Smooth muscle cell (in vitro differentiated cells): ENCODE measurements around the gene CFAP53. TPM values are rescaled to one million over a fixed set of nuclear protein-coding genes. Genes with fewer than 3 reads are reported as not detected.

Experiments
- DNase-seq: peaks from one replicate; lab custom pipeline; 2025; ENCODE audit not compliant: unreplicated experiment; lab: John Stamatoyannopoulos, UW
- H2AFZ ChIP-seq: fragments of 200-600 bp; sonication (generic); 2 replicates; pipeline ENCODE4 v1.6.0; 2016; ENCODE audit warnings: antibody characterized with exemption, low read depth, mild to moderate bottlenecking
- H3F3A ChIP-seq: fragments of 200-600 bp; sonication (generic); 2 replicates; pipeline ENCODE4 v1.6.0; 2017; ENCODE audit warnings: antibody characterized with exemption, low read depth
- H3K27ac ChIP-seq: fragments of 200-600 bp; sonication (generic); 2 replicates; pipeline ENCODE4 v1.5.1; 2016; ENCODE audit warnings: low read depth, mild to moderate bottlenecking
- H3K27me3 ChIP-seq: fragments of 200-600 bp; sonication (generic); 2 replicates; pipeline ENCODE4 v1.6.1; 2016; ENCODE audit warnings: low read depth, mild to moderate bottlenecking
- H3K36me3 ChIP-seq: fragments of 200-600 bp; sonication (generic); 2 replicates; pipeline ENCODE4 v1.5.1; 2016; ENCODE audit warnings: low read depth
- H3K4me1 ChIP-seq: fragments of 200-600 bp; sonication (generic); 2 replicates; pipeline ENCODE4 v1.5.1; 2016; ENCODE audit warnings: low read depth
- H3K4me2 ChIP-seq: fragments of 200-600 bp; sonication (generic); 2 replicates; pipeline ENCODE4 v1.6.0; 2016; ENCODE audit warnings: mild to moderate bottlenecking
- H3K4me3 ChIP-seq: fragments of 200-600 bp; sonication (generic); 2 replicates; pipeline ENCODE4 v1.5.1; 2016; ENCODE audit warnings: mild to moderate bottlenecking
- H3K79me2 ChIP-seq: fragments of 200-600 bp; sonication (generic); 2 replicates; pipeline ENCODE4 v1.6.0; 2016; ENCODE audit warnings: low read depth, mild to moderate bottlenecking
- H3K9ac ChIP-seq: fragments of 200-600 bp; sonication (generic); 2 replicates; pipeline ENCODE4 v1.6.0; 2016; ENCODE audit warnings: low read depth
- H3K9me3 ChIP-seq: fragments of 200-600 bp; sonication (generic); replicated peaks from 2 replicates; pipeline ENCODE4 v1.5.1; 2016; ENCODE audit warnings: low read depth
- H4K20me1 ChIP-seq: fragments of 200-600 bp; sonication (generic); 2 replicates; pipeline ENCODE4 v1.6.0; 2016; ENCODE audit warnings: low read depth
- WGBS: methylation state at CpG from one replicate; pipeline ENCODE4 v1.1.7; 2016; ENCODE audit warnings: low lambda C conversion rate; 5-methylcytosine and 5-hydroxymethylcytosine counted together
- polyA plus RNA-seq: library from polyadenylated mRNA; unstranded; fragments of >200 nt; fragmentation: Nextera tagmentation; extraction: Ambion mirVana; gene quantifications from 2 replicates; pipeline ENCODE4 v1.2.1, GENCODE V29; 2016
- total RNA-seq: library from RNA; depleted of rRNA; stranded (reverse); fragments of >200 nt; gene quantifications from 2 replicates; pipeline ENCODE4 v1.2.3, GENCODE V29; 2014
- TF ChIP-seq, protein P1 (sequence below): fragments of 200-600 bp; sonication (generic); IDR thresholded peaks from 2 replicates; pipeline ENCODE4 v1.5.1; 2017; ENCODE audit warnings: borderline replicate concordance, mild to moderate bottlenecking, antibody characterized with exemption; ENCODE audit not compliant: insufficient read depth, poor library complexity, severe bottlenecking

The CFAP53 gene
- total RNA-seq, result 0.36 and 0.99 TPM in 2 replicates
- 0.41 and 1.1 TPM in 2 replicates for polyA plus RNA-seq

GRCh38 chr18:50266248-50266704, at the start of gene CFAP53:
TSS of gene CFAP53 (minus strand) at chr18:50266495. CDS start at chr18:50266404, 91 bp downstream.
- no peaks in the 10 kb centered on the region for H3K9me3 ChIP-seq
- peak within 1 kb of the TSS; percentile 73 for H3K4me3 ChIP-seq
- peak; percentile 57 for DNase-seq
- peak within 1 kb of the TSS; percentile 66 for H3K9ac ChIP-seq
- peak within 1 kb of the TSS; percentile 57 for H2AFZ ChIP-seq
- H3K4me2 ChIP-seq, result peak within 1 kb of the TSS; percentile 89
- WGBS, result 4% methylated on average over 17 of the region's 37 CpGs
- TF ChIP-seq, protein P1, sequence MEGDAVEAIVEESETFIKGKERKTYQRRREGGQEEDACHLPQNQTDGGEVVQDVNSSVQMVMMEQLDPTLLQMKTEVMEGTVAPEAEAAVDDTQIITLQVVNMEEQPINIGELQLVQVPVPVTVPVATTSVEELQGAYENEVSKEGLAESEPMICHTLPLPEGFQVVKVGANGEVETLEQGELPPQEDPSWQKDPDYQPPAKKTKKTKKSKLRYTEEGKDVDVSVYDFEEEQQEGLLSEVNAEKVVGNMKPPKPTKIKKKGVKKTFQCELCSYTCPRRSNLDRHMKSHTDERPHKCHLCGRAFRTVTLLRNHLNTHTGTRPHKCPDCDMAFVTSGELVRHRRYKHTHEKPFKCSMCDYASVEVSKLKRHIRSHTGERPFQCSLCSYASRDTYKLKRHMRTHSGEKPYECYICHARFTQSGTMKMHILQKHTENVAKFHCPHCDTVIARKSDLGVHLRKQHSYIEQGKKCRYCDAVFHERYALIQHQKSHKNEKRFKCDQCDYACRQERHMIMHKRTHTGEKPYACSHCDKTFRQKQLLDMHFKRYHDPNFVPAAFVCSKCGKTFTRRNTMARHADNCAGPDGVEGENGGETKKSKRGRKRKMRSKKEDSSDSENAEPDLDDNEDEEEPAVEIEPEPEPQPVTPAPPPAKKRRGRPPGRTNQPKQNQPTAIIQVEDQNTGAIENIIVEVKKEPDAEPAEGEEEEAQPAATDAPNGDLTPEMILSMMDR, result no peak
- H3K27ac ChIP-seq, result peak within 1 kb of the TSS; percentile 65
- no peaks in the 10 kb centered on the region for H4K20me1 ChIP-seq
- peaks cover 6% of the 10 kb centered on the region for H3K36me3 ChIP-seq
- H3K79me2 ChIP-seq, result no peaks in the 10 kb centered on the region
- peaks cover 19% of the 10 kb centered on the region for H3F3A ChIP-seq
- H3K27me3 ChIP-seq, result peaks cover 4% of the 10 kb centered on the region
- peaks cover 8% of the 10 kb centered on the region for H3K4me1 ChIP-seq

GRCh38 chr18:50315100-50315871, 49.0 kb upstream of the CFAP53 start:
- TF ChIP-seq, protein P1, result no peak
- H3K79me2 ChIP-seq, result no peaks in the 10 kb centered on the region
- no peak overlapping the region for H3K4me2 ChIP-seq
- no peak overlapping the region for H2AFZ ChIP-seq
- WGBS, result 70% methylated on average over 5 of the region's 5 CpGs
- H3K36me3 ChIP-seq, result no peaks in the 10 kb centered on the region
- no peaks in the 10 kb centered on the region for H3F3A ChIP-seq
- no peak overlapping the region for H3K27ac ChIP-seq
- no peaks in the 10 kb centered on the region for H3K4me1 ChIP-seq
- DNase-seq, result no peak
- H3K9ac ChIP-seq, result no peak overlapping the region
- no peaks in the 10 kb centered on the region for H3K9me3 ChIP-seq
- peaks cover 16% of the 10 kb centered on the region for H3K27me3 ChIP-seq
- H3K4me3 ChIP-seq, result no peak overlapping the region
- no peaks in the 10 kb centered on the region for H4K20me1 ChIP-seq

- Histone ChIP-seq H3K4me1 (no peaks in the 10 kb centered on the region), H3K9ac (no peak overlapping the region), H3K36me3 (no peaks in the 10 kb centered on the region), H4K20me1 (no peaks in the 10 kb centered on the region), H3F3A (no peaks in the 10 kb centered on the region), H3K27ac (no peak overlapping the region), H3K4me2 (no peak overlapping the region), H3K27me3 (peaks cover 16% of the 10 kb centered on the region), H3K9me3 (no peaks in the 10 kb centered on the region), H3K79me2 (no peaks in the 10 kb centered on the region), H3K4me3 (no peak overlapping the region), H2AFZ (no peak overlapping the region)
- DNase-seq, result no peak
- 64% methylated on average over 2 of the region's 2 CpGs for WGBS
- TF ChIP-seq, protein P1, result no peak
Observed at GRCh38 chr18:50313873-50314460, 47.7 kb upstream of the CFAP53 start.
